ENCODE data around the gene DDTL. TPM values are rescaled to one million over a fixed set of nuclear protein-coding genes. Genes with fewer than 3 reads are reported as not detected.

Gene DDTL
- total and polyA plus RNA-seq, 2 donors: 1.3 to 3.1 TPM

DNA sequence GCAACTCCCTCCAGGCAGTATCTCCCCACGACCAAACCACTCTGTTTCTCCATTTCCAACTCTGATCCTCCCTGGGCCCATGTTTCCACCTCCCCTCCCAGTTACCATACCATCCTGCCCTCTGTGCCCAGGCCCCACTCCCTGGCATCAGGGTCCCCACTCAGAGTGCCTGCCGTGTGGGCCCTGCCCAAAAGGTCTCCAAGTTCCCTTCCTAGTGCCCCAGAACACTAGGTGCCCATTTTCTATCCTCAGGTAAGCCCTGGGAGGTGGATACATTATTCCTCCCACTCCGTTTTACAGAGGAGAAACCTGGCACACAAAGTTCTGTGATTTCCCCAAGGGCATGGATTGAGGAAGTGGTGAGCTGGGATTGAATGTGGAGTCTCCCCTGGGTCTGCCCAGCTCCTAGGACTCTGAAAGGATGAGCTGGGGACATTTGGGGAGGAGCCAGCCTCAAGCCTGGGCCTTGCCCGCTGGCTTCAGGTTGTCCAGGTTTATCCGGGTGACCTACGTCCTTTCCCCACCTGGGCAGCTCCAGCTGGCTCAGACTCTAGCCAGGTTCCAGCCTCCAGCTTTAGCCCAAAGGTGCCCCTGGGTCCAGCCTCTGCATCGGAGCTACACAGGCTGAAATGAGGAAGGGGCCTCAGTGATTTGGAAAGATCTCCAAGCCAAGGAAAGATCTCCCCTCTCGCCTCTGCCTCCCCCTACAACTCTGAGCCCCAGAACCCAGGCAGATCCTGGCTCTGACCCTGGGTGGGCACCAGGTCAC lies 40.7 kb downstream of the DDTL start:
- Histone ChIP-seq H3K36me3 (ENCODE audit: control insufficient read depth in 2 of 2, insufficient read depth in 2 of 2, low read length in 1 of 2) (no peaks in the 10 kb centered on the region), H3K27ac (ENCODE audit: low read depth in 1 of 2, low read length in 1 of 2) (no peak overlapping the region), H3K27me3 (ENCODE audit: control insufficient read depth in 2 of 2, insufficient read depth in 1 of 2, low read length in 1 of 2) (no peaks in the 10 kb centered on the region), H3K4me1 (ENCODE audit: control insufficient read depth in 2 of 2, insufficient read depth in 2 of 2, low read length in 2 of 2) (peaks cover 0 to 11% of the 10 kb centered on the region in 2 donors), H3K4me3 (ENCODE audit: low read length in 2 of 2) (no peak overlapping the region), H3K9me3 (ENCODE audit: control insufficient read depth in 2 of 2, insufficient read depth in 1 of 2, low read length in 1 of 2) (no peaks in the 10 kb centered on the region)
- no peak for DNase-seq (ENCODE audit: low read depth in 6 of 9, low spot score in 9 of 9)
- 94% methylated on average over 8 of the region's 8 CpGs for WGBS

DNA sequence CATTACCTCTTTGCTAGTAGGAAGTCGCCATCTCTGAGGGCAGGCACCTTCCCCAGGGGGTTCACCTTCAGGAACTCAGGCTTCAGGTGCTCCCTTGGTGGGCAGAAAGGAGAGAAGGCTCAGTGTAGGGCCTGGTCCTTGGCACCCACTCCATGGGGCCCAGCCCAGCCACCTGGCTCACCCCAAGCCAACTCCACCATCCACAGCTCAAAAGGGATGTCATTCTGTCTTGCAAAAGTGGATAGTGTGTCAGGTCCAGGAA lies 41.3 kb downstream of the DDTL start:
- H3K4me1 ChIP-seq (ENCODE audit: control insufficient read depth in 2 of 2, insufficient read depth in 2 of 2, low read length in 2 of 2): peaks cover 0 to 13% of the 10 kb centered on the region in 2 donors

GRCh38 chr22:24008381-24009226 lies 41.9 kb downstream of the DDTL start:
- Histone ChIP-seq H3K27ac (ENCODE audit: low read depth in 1 of 2, low read length in 1 of 2) (no peak overlapping the region), H3K4me1 (ENCODE audit: control insufficient read depth in 2 of 2, insufficient read depth in 2 of 2, low read length in 2 of 2) (peaks cover 0 to 13% of the 10 kb centered on the region in 2 donors), H3K27me3 (ENCODE audit: control insufficient read depth in 2 of 2, insufficient read depth in 1 of 2, low read length in 1 of 2) (no peaks in the 10 kb centered on the region), H3K36me3 (ENCODE audit: control insufficient read depth in 2 of 2, insufficient read depth in 2 of 2, low read length in 1 of 2) (no peaks in the 10 kb centered on the region), H3K9me3 (ENCODE audit: control insufficient read depth in 2 of 2, insufficient read depth in 1 of 2, low read length in 1 of 2) (no peaks in the 10 kb centered on the region), H3K4me3 (ENCODE audit: low read length in 2 of 2) (no peak overlapping the region)
- DNase-seq (ENCODE audit: low read depth in 6 of 9, low spot score in 9 of 9): no peak
- WGBS: 93% methylated on average over 6 of the region's 6 CpGs

More for the DNA sequence above, 41.3 kb downstream of the DDTL start:
- Histone ChIP-seq H3K36me3 (ENCODE audit: control insufficient read depth in 2 of 2, insufficient read depth in 2 of 2, low read length in 1 of 2) (no peaks in the 10 kb centered on the region), H3K4me3 (ENCODE audit: low read length in 2 of 2) (no peak overlapping the region), H3K9me3 (ENCODE audit: control insufficient read depth in 2 of 2, insufficient read depth in 1 of 2, low read length in 1 of 2) (no peaks in the 10 kb centered on the region), H3K27me3 (ENCODE audit: control insufficient read depth in 2 of 2, insufficient read depth in 1 of 2, low read length in 1 of 2) (no peaks in the 10 kb centered on the region), H3K27ac (ENCODE audit: low read depth in 1 of 2, low read length in 1 of 2) (no peak overlapping the region)
- DNase-seq (ENCODE audit: low read depth in 6 of 9, low spot score in 9 of 9): no peak
- 95% methylated on average over 1 of the region's 1 CpG for WGBS

- Histone ChIP-seq H3K27ac (ENCODE audit: low read depth in 1 of 2, low read length in 1 of 2) (no peak overlapping the region), H3K4me3 (ENCODE audit: low read length in 2 of 2) (no peak overlapping the region), H3K27me3 (ENCODE audit: control insufficient read depth in 2 of 2, insufficient read depth in 1 of 2, low read length in 1 of 2) (no peaks in the 10 kb centered on the region), H3K36me3 (ENCODE audit: control insufficient read depth in 2 of 2, insufficient read depth in 2 of 2, low read length in 1 of 2) (no peaks in the 10 kb centered on the region), H3K9me3 (ENCODE audit: control insufficient read depth in 2 of 2, insufficient read depth in 1 of 2, low read length in 1 of 2) (no peaks in the 10 kb centered on the region), H3K4me1 (ENCODE audit: control insufficient read depth in 2 of 2, insufficient read depth in 2 of 2, low read length in 2 of 2) (peaks cover 0 to 13% of the 10 kb centered on the region in 2 donors)
- WGBS: 97% methylated on average over 7 of the region's 7 CpGs
- no peak for DNase-seq (ENCODE audit: low read depth in 6 of 9, low spot score in 9 of 9)
Measured at GRCh38 chr22:24009227-24010017, 42.7 kb downstream of the DDTL start.

DNA sequence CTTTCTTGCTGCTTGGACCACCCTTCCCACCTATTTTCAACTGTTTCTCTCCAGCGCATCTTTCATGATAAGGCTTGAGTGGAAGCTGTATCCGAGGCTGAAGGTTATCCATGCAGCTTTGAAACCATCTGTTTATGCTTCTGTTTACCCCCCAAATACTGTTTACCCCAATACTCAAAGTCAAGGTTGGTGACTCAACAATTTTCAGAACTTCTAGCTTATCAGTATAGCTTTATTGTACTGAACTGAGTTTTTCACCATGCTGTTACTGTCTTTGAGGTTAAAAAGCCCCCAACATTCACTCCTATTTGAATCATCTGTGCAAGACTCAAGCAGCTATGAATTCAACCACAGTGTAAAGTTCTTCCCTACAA lies 43.3 kb downstream of the DDTL start:
- no peaks in the 10 kb centered on the region for H3K9me3 ChIP-seq (ENCODE audit: control insufficient read depth in 2 of 2, insufficient read depth in 1 of 2, low read length in 1 of 2)
- no peak overlapping the region for H3K27ac ChIP-seq (ENCODE audit: low read depth in 1 of 2, low read length in 1 of 2)
- H3K4me1 ChIP-seq (ENCODE audit: control insufficient read depth in 2 of 2, insufficient read depth in 2 of 2, low read length in 2 of 2): peaks cover 0 to 13% of the 10 kb centered on the region in 2 donors
- DNase-seq (ENCODE audit: low read depth in 6 of 9, low spot score in 9 of 9): no peak
- no peak overlapping the region for H3K4me3 ChIP-seq (ENCODE audit: low read length in 2 of 2)
- no peaks in the 10 kb centered on the region for H3K36me3 ChIP-seq (ENCODE audit: control insufficient read depth in 2 of 2, insufficient read depth in 2 of 2, low read length in 1 of 2)
- 97% methylated on average over 2 of the region's 2 CpGs for WGBS
- H3K27me3 ChIP-seq (ENCODE audit: control insufficient read depth in 2 of 2, insufficient read depth in 1 of 2, low read length in 1 of 2): no peaks in the 10 kb centered on the region

- peak in 1 of 9 donors; percentile 7 for DNase-seq (ENCODE audit: low read depth in 6 of 9, low spot score in 9 of 9)
- H3K36me3 ChIP-seq (ENCODE audit: control insufficient read depth in 2 of 2, insufficient read depth in 2 of 2, low read length in 1 of 2): no peaks in the 10 kb centered on the region
- no peaks in the 10 kb centered on the region for H3K27me3 ChIP-seq (ENCODE audit: control insufficient read depth in 2 of 2, insufficient read depth in 1 of 2, low read length in 1 of 2)
- peak overlapping the region; percentile 88 to 93 for H3K4me3 ChIP-seq (ENCODE audit: low read length in 2 of 2)
- peaks cover 0 to 13% of the 10 kb centered on the region in 2 donors for H3K4me1 ChIP-seq (ENCODE audit: control insufficient read depth in 2 of 2, insufficient read depth in 2 of 2, low read length in 2 of 2)
- 1% methylated on average over 10 of the region's 10 CpGs for WGBS
- peaks cover 0 to 2% of the 10 kb centered on the region in 2 donors for H3K9me3 ChIP-seq (ENCODE audit: control insufficient read depth in 2 of 2, insufficient read depth in 1 of 2, low read length in 1 of 2)
- H3K27ac ChIP-seq (ENCODE audit: low read depth in 1 of 2, low read length in 1 of 2): peak overlapping the region; percentile 40 to 78
Measured at GRCh38 chr22:24011735-24012068, 45.0 kb downstream of the DDTL start.

GRCh38 chr22:24016156-24016555 lies 49.5 kb downstream of the DDTL start:
- H3K4me3 ChIP-seq (ENCODE audit: low read length in 2 of 2): no peak overlapping the region
- H3K27ac ChIP-seq (ENCODE audit: low read depth in 1 of 2, low read length in 1 of 2): no peak overlapping the region
- 98% methylated on average over 1 of the region's 1 CpG for WGBS
- no peak for DNase-seq (ENCODE audit: low read depth in 6 of 9, low spot score in 9 of 9)
- peaks cover 0 to 2% of the 10 kb centered on the region in 2 donors for H3K9me3 ChIP-seq (ENCODE audit: control insufficient read depth in 2 of 2, insufficient read depth in 1 of 2, low read length in 1 of 2)
- no peaks in the 10 kb centered on the region for H3K27me3 ChIP-seq (ENCODE audit: control insufficient read depth in 2 of 2, insufficient read depth in 1 of 2, low read length in 1 of 2)
- H3K4me1 ChIP-seq (ENCODE audit: control insufficient read depth in 2 of 2, insufficient read depth in 2 of 2, low read length in 2 of 2): peaks cover 0 to 9% of the 10 kb centered on the region in 2 donors
- peaks cover 0 to 3% of the 10 kb centered on the region in 2 donors for H3K36me3 ChIP-seq (ENCODE audit: control insufficient read depth in 2 of 2, insufficient read depth in 2 of 2, low read length in 1 of 2)

DNA sequence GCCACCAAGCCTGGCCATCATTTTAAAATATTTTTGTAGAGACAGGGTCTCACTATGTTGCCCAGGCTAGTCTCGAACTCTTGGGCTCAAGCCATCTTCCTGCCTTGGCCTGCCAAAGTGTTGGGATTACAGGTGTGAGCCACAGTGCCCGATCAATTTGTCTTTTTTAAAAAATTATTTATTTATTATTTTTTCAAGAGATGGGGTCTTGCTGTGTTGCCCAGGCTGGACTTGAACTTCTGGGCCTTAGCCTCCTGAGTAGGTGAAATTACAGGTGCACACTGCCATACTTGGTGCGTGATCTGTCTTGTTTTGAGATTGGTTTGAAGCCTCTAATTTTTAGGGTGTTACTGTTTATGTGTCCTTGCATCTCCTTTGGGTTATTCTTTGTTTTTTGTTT lies 54.6 kb downstream of the DDTL start:
- no peaks in the 10 kb centered on the region for H3K4me1 ChIP-seq (ENCODE audit: control insufficient read depth in 2 of 2, insufficient read depth in 2 of 2, low read length in 2 of 2)
- H3K27me3 ChIP-seq (ENCODE audit: control insufficient read depth in 2 of 2, insufficient read depth in 1 of 2, low read length in 1 of 2): no peaks in the 10 kb centered on the region
- DNase-seq (ENCODE audit: low read depth in 6 of 9, low spot score in 9 of 9): no peak
- no peak overlapping the region for H3K27ac ChIP-seq (ENCODE audit: low read depth in 1 of 2, low read length in 1 of 2)
- 100% methylated on average over 3 of the region's 3 CpGs for WGBS
- no peaks in the 10 kb centered on the region for H3K9me3 ChIP-seq (ENCODE audit: control insufficient read depth in 2 of 2, insufficient read depth in 1 of 2, low read length in 1 of 2)
- H3K4me3 ChIP-seq (ENCODE audit: low read length in 2 of 2): no peak overlapping the region
- H3K36me3 ChIP-seq (ENCODE audit: control insufficient read depth in 2 of 2, insufficient read depth in 2 of 2, low read length in 1 of 2): peaks cover 0 to 12% of the 10 kb centered on the region in 2 donors
